ENCODE results near the gene RNF26. TPM values are rescaled to one million over a fixed set of nuclear protein-coding genes. Genes with fewer than 3 reads are reported as not detected.

RNF26 gene
- total RNA-seq, 2 donors from 2014 or later, result 51.8 to 76.3 TPM

GRCh38 chr11:119384332-119384731 lies 50.0 kb downstream of the RNF26 start:
- WGBS, 2 experiments (ENCODE audit: insufficient coverage in 1 of 2, insufficient read length in 1 of 2), result 91 to 95% methylated on average over 2 of the region's 2 CpGs
- Histone ChIP-seq H3K27ac (ENCODE audit: low read depth, low read length) (no peak overlapping the region), H3K27me3 (ENCODE audit: control insufficient read depth, insufficient read depth, low read length, poor library complexity, severe bottlenecking) (no peaks in the 10 kb centered on the region), H3K9ac (ENCODE audit: extremely low read depth, low read length, poor library complexity, severe bottlenecking) (no peak overlapping the region), H3K4me3 (ENCODE audit: low read length) (no peak overlapping the region), H3K36me3 (ENCODE audit: control insufficient read depth, insufficient read depth, low read length) (no peaks in the 10 kb centered on the region), H3K4me1 (ENCODE audit: control insufficient read depth, insufficient read depth, low read length) (peaks cover 10% of the 10 kb centered on the region), H3K9me3 (ENCODE audit: control insufficient read depth, low read length) (no peaks in the 10 kb centered on the region)
- Mint-ChIP-seq H3K9me3 (no peaks in the 10 kb centered on the region), H3K27me3 (ENCODE audit: insufficient read depth) (peaks cover 4% of the 10 kb centered on the region), H3K36me3 (ENCODE audit: low read depth) (no peaks in the 10 kb centered on the region), H3K27ac (no peak overlapping the region), H3K4me1 (peaks cover 16% of the 10 kb centered on the region), H3K4me3 (no peak overlapping the region)
- DNase-seq, result no peak
- no peak for TF ChIP-seq CTCF (conservative IDR thresholded peaks at IDR 0.05)

Small RNAs within 50 kb of the gene (microRNA-seq; reads per million reads assigned to microRNA genes)
- gene MIR6756 (ENCODE audit: borderline microRNAs expressed), result not detected

Other genes starting within 250 kb of the RNF26 start
- gene HMBS, start 249.6 kb upstream of the RNF26 start, total RNA-seq, result 10 to 100 TPM; 45.9 to 54.8 TPM
- gene DPAGT1, start 232.7 kb upstream of the RNF26 start, total RNA-seq, result 10 to 100 TPM; 49.4 to 51.9 TPM
- gene C2CD2L, start 227.2 kb upstream of the RNF26 start, total RNA-seq, result 1 to 10 TPM; 2.4 to 3.1 TPM
- gene HINFP, start 212.9 kb upstream of the RNF26 start, total RNA-seq, result 10 to 100 TPM; 43.8 to 44.8 TPM
- gene ABCG4, start 185.5 kb upstream of the RNF26 start, total RNA-seq, result 1 to 10 TPM; 1.5 to 1.8 TPM
- 10 to 100 TPM; 21.8 to 29.6 TPM for gene NLRX1, start 165.8 kb upstream of the RNF26 start, total RNA-seq
- gene NHERF4, start 149.1 kb upstream of the RNF26 start, total RNA-seq, result under 1 TPM; 0.11 to 0.97 TPM
- gene CBL, start 128.2 kb upstream of the RNF26 start, total RNA-seq, result 10 to 100 TPM; 40.3 to 52.7 TPM
- gene MCAM, start 17.4 kb upstream of the RNF26 start, total RNA-seq, result 10 to 100 TPM; 21.9 to 28.3 TPM
- gene C1QTNF5, start 6.4 kb downstream of the RNF26 start, total RNA-seq, result under 1 TPM; 0.62 to 0.66 TPM
- not detected for gene MFRP, start 12.2 kb downstream of the RNF26 start, total RNA-seq
- gene USP2, start 47.2 kb downstream of the RNF26 start, total RNA-seq, result 10 to 100 TPM; 17.8 to 21.1 TPM
- 10 to 100 TPM; 19.3 to 36.1 TPM for gene THY1, start 88.6 kb downstream of the RNF26 start, total RNA-seq